ENCODE measurements around the gene ALDH1B1. TPM values are rescaled to one million over a fixed set of nuclear protein-coding genes. Genes with fewer than 3 reads are reported as not detected.

The ALDH1B1 gene
- polyA plus RNA-seq, 1 donor (not counting 4 experiments of a cell fraction or from before 2014, with no cell fraction given), result 14.4 TPM

DNA sequence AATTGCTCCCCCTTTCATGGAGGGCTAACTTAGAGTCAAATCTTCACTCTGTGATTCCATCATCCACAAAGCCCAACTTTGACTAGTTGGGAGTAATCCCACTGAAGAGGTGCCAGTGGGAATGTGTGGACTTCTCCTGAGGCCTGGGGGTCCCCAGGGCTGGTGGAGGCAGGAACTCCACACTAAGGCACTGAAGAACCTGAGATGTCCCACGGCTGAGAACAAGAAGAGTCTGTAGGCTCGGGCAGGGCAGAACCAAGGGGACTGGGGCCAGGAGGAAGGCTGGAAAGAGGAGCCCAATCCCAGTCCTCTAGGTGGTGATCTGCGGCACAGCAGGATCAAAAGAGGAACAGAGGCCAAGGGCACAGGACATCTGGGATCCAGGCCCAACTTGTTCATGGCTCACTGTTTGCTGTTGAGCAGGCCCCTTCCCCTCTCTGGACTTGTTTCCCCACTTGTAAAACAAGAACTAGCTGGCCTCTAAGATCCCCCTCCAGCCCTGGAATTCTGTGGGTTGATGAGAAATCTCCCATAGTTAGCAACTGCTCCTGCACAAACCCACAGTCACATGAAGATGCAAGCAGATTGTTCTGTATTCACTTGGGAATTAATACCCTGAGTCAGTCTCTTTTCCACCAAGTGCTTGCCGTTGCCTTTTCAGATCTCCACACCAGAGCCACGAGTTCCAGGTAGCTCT lies 32.7 kb upstream of the ALDH1B1 start:
- H3K4me2 ChIP-seq (ENCODE audit: control insufficient read depth, extremely low read depth, insufficient read depth, low read depth, low read length), result no peak overlapping the region
- no peaks in the 10 kb centered on the region for H3K9me1 ChIP-seq (ENCODE audit: control insufficient read depth, extremely low read depth, insufficient read depth, low read length)
- no peak for FAIRE-seq
- no peak overlapping the region for H3K9ac ChIP-seq (ENCODE audit: control insufficient read depth, extremely low read depth, insufficient read depth, low read length)
- TF ChIP-seq EZH2 (IDR thresholded peaks at IDR 0.05; ENCODE audit: low read length), result no peak
- TF ChIP-seq, protein P1, sequence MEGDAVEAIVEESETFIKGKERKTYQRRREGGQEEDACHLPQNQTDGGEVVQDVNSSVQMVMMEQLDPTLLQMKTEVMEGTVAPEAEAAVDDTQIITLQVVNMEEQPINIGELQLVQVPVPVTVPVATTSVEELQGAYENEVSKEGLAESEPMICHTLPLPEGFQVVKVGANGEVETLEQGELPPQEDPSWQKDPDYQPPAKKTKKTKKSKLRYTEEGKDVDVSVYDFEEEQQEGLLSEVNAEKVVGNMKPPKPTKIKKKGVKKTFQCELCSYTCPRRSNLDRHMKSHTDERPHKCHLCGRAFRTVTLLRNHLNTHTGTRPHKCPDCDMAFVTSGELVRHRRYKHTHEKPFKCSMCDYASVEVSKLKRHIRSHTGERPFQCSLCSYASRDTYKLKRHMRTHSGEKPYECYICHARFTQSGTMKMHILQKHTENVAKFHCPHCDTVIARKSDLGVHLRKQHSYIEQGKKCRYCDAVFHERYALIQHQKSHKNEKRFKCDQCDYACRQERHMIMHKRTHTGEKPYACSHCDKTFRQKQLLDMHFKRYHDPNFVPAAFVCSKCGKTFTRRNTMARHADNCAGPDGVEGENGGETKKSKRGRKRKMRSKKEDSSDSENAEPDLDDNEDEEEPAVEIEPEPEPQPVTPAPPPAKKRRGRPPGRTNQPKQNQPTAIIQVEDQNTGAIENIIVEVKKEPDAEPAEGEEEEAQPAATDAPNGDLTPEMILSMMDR (optimal IDR thresholded peaks at IDR 0.05 in 1 of 3, IDR thresholded peaks at IDR 0.05 in 1 of 3, conservative IDR thresholded peaks at IDR 0.05 in 1 of 3; ENCODE audit: extremely low read depth in 1 of 3, insufficient read depth in 2 of 3, low read length in 3 of 3), result no peak
- H2AFZ ChIP-seq (ENCODE audit: control insufficient read depth, low read length), result no peak overlapping the region
- no peaks in the 10 kb centered on the region for H3K36me3 ChIP-seq (ENCODE audit: control insufficient read depth in 2 of 2, extremely low read depth in 1 of 2, insufficient read depth in 2 of 2, low read length in 2 of 2)
- peaks cover 11% of the 10 kb centered on the region for H3K27me3 ChIP-seq (ENCODE audit: control insufficient read depth, extremely low read depth, insufficient read depth, low read length)
- H3K79me2 ChIP-seq (ENCODE audit: control insufficient read depth, insufficient read depth, low read length), result no peaks in the 10 kb centered on the region
- DNase-seq (ENCODE audit: low read depth, low spot score), result no peak
- no peak overlapping the region for H3K4me3 ChIP-seq (ENCODE audit: control insufficient read depth in 2 of 3, extremely low read depth in 1 of 3, insufficient read depth in 2 of 3, low read depth in 1 of 3, low read length in 3 of 3)
- H3K4me1 ChIP-seq (ENCODE audit: control insufficient read depth, extremely low read depth, insufficient read depth, low read length), result no peaks in the 10 kb centered on the region
- no peaks in the 10 kb centered on the region for H4K20me1 ChIP-seq (ENCODE audit: control insufficient read depth, extremely low read depth, insufficient read depth, low read length)
- H3K9me3 ChIP-seq (ENCODE audit: control insufficient read depth, low read depth, low read length), result no peaks in the 10 kb centered on the region
- H3K27ac ChIP-seq (ENCODE audit: control insufficient read depth, insufficient read depth, low read length), result no peak overlapping the region
- dilution Hi-C loops (cut with MboI; ENCODE audit: extremely low pct_ligation_motif_present, low sequenced_read_pairs), result no loop called here

DNA sequence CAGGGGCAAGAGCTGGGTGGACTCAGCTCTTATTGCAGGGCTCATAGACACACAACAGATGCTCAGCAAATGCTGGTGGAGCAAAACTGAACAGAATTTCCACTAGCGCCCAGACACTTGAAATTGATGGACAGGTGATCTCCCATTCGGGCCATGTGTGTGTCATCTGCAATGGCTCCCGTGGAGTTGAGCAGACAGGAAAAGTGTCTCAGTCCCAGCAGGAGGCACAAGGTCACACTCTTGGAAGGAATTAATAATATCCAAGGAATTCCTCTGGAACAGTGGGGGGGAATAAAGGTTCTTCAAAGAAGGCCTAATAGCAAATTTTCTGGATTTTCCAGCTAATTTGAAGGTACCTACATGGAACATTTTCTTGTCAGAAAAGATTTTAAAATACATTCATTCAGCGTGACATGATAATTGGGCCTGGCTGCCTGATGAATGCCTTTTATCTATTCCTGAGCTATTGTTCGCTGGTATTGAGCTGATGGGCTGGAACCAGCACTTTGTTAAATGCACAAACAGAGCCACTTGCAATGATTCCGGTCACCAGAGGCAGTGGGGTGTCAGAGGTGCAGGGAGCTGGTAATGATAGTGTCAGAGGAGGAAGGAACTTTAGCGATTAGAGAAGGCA lies 31.5 kb upstream of the ALDH1B1 start:
- no peak overlapping the region for H3K4me3 ChIP-seq (ENCODE audit: control insufficient read depth in 2 of 3, extremely low read depth in 1 of 3, insufficient read depth in 2 of 3, low read depth in 1 of 3, low read length in 3 of 3)
- no peaks in the 10 kb centered on the region for H3K9me3 ChIP-seq (ENCODE audit: control insufficient read depth, low read depth, low read length)
- no peaks in the 10 kb centered on the region for H3K36me3 ChIP-seq (ENCODE audit: control insufficient read depth in 2 of 2, extremely low read depth in 1 of 2, insufficient read depth in 2 of 2, low read length in 2 of 2)
- H3K27me3 ChIP-seq (ENCODE audit: control insufficient read depth, extremely low read depth, insufficient read depth, low read length), result peaks cover 11% of the 10 kb centered on the region
- dilution Hi-C loops (cut with MboI; ENCODE audit: extremely low pct_ligation_motif_present, low sequenced_read_pairs), result no loop called here
- FAIRE-seq, result no peak
- no peaks in the 10 kb centered on the region for H3K4me1 ChIP-seq (ENCODE audit: control insufficient read depth, extremely low read depth, insufficient read depth, low read length)
- no peak for DNase-seq (ENCODE audit: low read depth, low spot score)
- H3K9ac ChIP-seq (ENCODE audit: control insufficient read depth, extremely low read depth, insufficient read depth, low read length), result no peak overlapping the region
- H4K20me1 ChIP-seq (ENCODE audit: control insufficient read depth, extremely low read depth, insufficient read depth, low read length), result no peaks in the 10 kb centered on the region
- no peak overlapping the region for H2AFZ ChIP-seq (ENCODE audit: control insufficient read depth, low read length)
- TF ChIP-seq EZH2 (IDR thresholded peaks at IDR 0.05; ENCODE audit: low read length), result no peak
- TF ChIP-seq, protein P1 (optimal IDR thresholded peaks at IDR 0.05 in 1 of 3, IDR thresholded peaks at IDR 0.05 in 1 of 3, conservative IDR thresholded peaks at IDR 0.05 in 1 of 3; ENCODE audit: extremely low read depth in 1 of 3, insufficient read depth in 2 of 3, low read length in 3 of 3), result no peak
- no peak overlapping the region for H3K4me2 ChIP-seq (ENCODE audit: control insufficient read depth, extremely low read depth, insufficient read depth, low read depth, low read length)
- H3K79me2 ChIP-seq (ENCODE audit: control insufficient read depth, insufficient read depth, low read length), result no peaks in the 10 kb centered on the region
- H3K9me1 ChIP-seq (ENCODE audit: control insufficient read depth, extremely low read depth, insufficient read depth, low read length), result no peaks in the 10 kb centered on the region
- no peak overlapping the region for H3K27ac ChIP-seq (ENCODE audit: control insufficient read depth, insufficient read depth, low read length)

Measured in keratinocyte (primary cell).